Left colon (tissue), 2 donors: ENCODE measurements around the gene CCDC142. TPM values are rescaled to one million over a fixed set of nuclear protein-coding genes. Genes with fewer than 3 reads are reported as not detected.
"Not testable (repeated sequence)": the region's sequence is repeated elsewhere in the genome, so short reads cannot be mapped to it uniquely, and the experiment has no call there.

Experiments used
- ATAC-seq: fragments of 200-7000 bp; cut with Tn5 transposase; one replicate; pipeline ENCODE4 v1.9.1; 2020; ENCODE audit warnings: mild to moderate bottlenecking, moderate library complexity
- DNase-seq, 2 donors: peaks; one replicate each; pipeline ENCODE4 v3.0.0-alpha.2; 2020
- intact Hi-C, 2 donors: fragments of 100-400 bp; cut with DNase I in 1 of 2; cut with micrococcal nuclease in 1 of 2; formaldehyde crosslinking; loops; one replicate each; pipeline versions ENCODE4 v1.11.2 to v1.14.0; 2022; cut with DNase I, micrococcal nuclease
- total RNA-seq, 2 donors: library from RNA; stranded (reverse); fragmentation: NEBNext Ultra II Directional; extraction: Animal tissue kit (Norgen Biotek cat#: 25700); gene quantifications; one replicate each; pipeline ENCODE4 v1.2.1, GENCODE V29; 2021
- donor health status: DM: no; HTN: no; CAD: no.
- donor health status: DM: yes; HTN: yes; CAD: no.

Gene CCDC142
- total RNA-seq, 2 donors from 2014 or later, result 22.4 to 23.9 TPM

DNA sequence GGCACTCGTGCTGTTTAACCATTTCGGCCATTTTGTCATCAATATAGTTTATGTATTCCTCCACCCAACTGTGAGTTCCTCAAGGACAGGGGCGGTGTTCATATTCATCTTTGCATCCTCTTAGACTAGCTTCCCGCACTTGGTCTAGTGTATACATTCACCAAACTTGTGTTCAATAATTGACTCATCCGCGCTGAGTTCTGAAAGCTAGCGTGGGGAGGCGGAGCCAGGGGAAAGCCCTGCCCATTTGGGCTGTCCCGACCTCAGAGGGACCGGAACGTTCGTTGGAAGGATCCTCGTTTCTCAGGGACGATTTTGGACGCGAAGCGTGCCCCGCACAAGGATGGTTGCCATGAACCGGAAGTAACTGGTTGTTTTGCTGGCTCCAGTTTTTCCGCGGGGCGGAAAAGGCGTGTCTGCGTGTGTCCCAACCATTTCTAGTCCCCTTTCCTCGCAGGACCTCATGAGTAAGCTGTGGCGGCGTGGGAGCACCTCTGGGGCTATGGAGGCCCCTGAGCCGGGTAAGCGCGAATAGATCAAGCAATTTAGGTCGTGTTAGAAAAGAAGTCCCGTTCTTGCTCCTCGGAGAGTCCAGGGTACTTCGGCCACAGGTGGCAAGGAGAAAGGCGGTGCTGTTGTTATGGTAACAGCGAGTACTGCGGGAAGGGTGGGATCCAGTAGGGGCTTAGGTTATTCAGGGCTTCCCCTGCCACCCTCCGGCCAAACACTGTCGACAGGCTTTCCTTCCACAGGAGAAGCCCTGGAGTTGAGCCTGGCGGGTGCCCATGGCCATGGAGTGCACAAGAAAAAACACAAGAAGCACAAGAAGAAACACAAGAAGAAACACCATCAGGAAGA, 27.9 kb downstream of the CCDC142 start, which contains the start of gene INO80B:
Gene INO80B, plus strand, starts transcription at position 434 of the 858 bp plus-strand sequence. Its CDS starts 30 bp downstream, at position 464.
- peak; percentile 95 to 96 for DNase-seq
- intact Hi-C loops, result no loop called here
- peak; percentile 61 for ATAC-seq

DNA sequence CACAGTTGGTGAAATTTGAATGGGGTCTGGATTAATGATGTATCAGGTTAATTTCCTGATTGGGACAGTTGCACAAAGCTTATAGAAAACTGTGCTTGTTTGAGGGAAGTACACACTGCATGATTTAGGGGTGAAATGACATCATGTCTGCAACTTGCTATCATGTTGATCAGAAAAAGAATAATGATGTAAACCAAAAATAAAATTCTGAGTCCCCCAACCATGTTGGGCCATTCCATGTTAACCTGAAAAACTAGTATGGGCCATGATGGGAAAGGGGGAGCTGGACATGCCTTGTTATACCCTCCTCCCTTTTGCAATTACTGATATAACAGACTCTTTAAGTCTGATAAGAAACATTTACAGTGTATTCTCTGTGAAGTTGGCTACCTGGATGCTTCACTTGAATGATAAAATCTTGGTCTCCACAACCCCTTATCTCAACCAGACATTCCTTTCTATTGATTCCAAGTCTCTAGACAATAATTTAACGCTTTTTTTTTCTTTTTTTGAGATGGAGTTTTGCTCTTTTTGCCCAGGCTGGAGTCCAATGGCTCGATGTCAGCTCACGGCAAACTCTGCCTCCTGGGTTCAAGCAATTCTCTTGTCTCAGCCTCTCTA, 32.1 kb downstream of the CCDC142 start:
- DNase-seq, result no peak
- intact Hi-C loops, result no loop called here
- ATAC-seq, result no peak

DNA sequence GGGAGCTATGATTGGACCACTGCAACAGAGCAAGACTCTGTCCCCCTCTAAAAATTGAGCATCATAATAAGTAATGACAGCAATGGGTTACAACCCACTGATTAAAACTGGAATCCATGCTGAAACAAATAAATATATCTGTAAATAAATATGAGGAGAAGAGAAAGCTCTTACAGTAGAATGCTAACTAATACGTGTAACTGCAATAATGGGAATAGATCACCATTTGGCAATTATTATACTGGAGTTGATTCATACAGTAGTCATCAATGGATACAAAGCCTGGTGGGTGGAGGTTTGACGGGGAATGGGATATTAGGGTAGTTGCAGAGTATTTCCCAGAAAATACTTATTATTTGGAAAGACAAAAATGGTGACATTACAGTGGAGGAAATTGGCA, 34.0 kb downstream of the CCDC142 start:
- no peak for ATAC-seq
- intact Hi-C loops, result no loop called here
- DNase-seq, result no peak

DNA sequence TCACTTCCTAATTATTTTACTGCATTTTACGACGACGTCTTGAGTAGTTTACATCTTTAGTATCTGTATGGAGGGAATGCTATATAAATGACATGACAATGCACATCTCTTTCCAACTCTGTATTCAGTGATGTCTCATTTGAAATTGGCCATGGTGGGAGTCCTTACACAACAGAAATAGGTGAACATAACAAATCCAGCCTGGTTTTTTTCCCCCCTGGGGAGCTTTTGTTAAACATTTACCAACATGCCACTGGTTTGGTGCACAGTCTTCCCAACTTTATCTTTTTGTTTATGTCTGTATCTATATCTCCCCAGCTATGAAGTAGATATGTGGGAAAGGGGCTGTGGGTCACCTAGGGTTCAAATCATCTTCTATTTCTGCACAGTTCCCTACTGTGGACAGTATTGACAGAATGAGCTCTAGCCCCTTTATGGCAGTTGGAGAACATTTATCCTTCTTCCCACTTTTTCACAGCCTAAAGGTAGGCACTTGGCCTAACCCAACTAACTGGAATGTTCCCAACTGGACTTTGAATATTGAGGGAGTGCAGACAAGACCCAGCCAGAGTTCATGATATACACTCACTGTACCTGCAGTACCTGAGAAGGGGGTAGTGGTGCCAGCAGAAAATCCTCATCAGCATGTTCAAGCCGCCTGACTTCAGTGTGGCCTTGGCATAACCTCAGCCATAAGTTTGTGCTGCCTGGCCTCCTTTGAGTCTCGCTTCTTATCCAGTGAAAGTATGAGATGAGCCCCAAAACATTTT, 35.4 kb downstream of the CCDC142 start:
- peak; percentile 73 for ATAC-seq
- intact Hi-C loops, result no loop called here
- no peak for DNase-seq

DNA sequence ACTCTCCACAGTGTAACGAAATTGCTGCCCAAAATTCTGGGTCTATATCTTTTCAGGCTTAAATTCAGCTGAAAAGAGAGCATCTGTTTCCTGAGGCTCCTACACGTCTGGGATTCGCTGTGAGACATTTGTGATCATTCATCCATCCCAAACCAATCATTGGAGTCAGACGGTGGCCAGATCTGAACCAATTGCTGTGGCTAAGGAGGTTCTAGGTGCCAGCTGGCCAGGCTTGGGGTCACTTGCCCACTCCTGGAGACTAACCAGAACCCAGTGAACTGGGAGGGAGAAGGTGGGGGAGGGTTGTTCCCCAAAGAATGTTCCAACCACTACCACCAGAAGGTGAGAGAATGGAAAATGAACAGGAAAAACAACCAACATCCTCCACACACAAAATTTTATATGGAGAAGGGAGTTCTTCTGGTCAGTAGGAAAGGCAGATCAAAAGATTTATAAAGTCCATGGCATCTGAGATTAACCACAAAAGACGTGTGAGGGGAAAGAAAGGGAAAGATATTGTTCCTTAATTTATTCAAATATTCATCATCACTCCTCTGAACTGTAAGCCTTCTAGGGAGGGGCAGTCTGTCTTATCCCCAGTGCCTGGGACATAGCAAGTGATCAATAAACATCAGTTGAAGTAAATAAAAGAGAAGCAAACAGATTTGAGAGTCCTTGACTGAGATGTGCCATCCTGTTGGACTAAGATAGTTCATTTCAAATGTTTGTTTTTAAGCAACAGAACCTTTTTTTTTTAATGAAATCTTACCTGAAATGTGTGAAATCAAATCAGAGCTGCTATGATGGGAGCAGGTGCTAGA, 38.1 kb downstream of the CCDC142 start:
- intact Hi-C loops, result no loop called here
- no peak for ATAC-seq

DNA sequence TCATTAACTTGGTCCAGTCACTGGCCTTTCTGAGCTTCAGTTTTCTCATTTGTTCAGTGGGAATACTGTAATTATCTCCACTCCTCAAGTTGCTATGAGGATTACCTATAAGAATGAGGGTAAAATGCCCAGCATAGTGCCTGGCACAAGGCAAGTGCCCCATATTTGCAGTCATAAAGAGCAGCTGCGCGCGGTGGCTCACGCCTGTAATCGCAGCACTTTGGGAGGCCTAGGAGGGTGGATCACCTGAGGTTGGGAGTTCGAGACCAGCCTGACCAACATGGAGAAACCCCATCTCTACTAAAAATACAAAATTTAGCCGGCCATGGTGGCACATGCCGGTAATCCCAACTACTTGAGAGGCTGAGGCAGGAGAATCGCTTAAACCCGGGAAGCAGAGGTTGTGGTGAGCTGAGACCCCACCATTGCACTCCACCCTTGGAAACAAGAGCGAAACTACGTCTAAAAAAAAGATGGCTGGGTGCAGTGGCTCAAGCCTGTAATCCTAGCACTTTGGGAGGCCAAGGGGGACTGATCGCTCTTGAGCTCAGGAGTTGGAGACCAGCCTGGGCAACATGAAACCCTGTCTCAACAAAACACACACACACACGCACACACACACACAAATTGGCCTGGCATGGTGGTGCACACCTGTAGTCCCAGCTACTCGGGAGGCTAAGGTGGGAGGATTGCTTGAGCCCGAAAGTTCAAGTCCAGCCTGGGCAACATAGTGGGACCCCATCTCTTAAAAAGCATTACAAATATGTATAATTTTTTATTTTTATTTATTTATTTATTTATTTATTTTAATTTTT, 40.1 kb downstream of the CCDC142 start:
- ATAC-seq, intact Hi-C loops: not testable (repeated sequence)
- peak in 1 of 2 donors; percentile 39 for DNase-seq

More for the DNA sequence above, 38.1 kb downstream of the CCDC142 start:
- no peak for DNase-seq

DNA sequence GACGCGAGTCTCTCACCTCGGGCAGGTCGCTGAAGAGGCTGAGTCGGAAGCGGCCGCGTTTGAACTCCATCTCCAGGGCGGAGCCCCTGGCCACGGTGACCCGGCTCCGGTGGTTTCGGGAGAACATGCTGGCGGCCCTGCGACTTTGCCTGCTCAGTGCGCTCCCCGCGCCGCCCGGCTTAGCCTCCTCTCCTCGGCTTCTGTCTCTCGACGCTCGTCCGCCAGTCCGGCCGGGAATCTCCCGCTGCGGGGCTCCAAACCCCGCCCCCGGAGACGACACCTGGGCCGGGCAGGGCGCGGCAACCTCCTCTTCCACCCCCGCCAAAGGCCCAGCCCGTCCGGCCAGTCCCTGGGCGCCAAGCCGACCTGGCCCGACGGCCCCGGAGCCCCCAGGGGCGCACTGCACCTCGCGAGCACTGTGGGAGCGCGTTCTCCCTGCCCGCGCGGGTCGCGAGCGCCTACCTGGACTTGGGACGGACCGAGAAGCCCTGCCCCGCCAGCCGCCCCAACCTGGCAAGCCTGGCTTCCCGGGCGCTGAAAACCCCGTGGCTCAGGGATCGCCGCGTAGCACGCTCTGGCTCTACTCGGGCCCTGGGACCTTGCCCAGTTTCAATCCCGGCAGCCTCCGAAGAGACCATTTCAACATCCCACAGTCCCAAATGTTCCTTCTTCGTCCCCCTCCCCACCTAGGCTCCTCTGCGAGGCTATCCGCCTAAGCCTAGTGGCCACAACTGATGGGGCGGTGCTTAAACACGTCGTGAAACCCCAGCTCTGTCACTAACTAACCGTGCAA, 40.9 kb downstream of the CCDC142 start, which contains the start of gene RTKN:
Gene RTKN, minus strand, starts transcription at position 248 of the 793 bp plus-strand sequence. Its CDS starts 121 bp downstream, at position 127.
- ATAC-seq, result peak; percentile 71
- intact Hi-C loops, result no loop called here
- DNase-seq, result peak; percentile 79 to 85

DNA sequence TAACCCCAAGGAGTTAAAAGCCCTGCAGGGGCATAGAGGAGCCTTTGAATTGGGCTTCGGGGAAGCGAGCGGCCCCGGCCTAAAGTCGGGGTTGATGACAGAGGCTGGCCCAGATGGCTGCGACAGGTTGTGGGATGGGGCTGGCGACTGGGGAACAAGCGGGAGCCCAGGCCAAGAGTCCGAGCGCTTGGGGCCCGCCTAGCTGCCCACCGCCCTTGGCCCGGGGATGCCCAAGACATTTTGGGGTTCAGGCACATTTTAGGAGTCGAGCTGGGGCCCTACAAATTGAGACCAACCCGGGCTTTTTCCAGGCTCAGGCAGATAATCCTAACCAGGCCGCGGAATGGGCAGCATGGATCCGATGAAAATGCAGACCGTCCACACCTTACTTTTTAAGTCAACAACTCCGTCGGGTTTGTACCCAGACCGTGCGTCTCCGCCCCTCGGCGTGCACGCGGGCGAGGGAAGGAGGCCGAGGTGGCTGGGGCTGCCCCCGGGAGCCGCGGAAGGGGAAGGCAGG, 41.6 kb downstream of the CCDC142 start:
- ATAC-seq (peak; percentile 39), DNase-seq (no peak)
- intact Hi-C loops, result no loop called here

DNA sequence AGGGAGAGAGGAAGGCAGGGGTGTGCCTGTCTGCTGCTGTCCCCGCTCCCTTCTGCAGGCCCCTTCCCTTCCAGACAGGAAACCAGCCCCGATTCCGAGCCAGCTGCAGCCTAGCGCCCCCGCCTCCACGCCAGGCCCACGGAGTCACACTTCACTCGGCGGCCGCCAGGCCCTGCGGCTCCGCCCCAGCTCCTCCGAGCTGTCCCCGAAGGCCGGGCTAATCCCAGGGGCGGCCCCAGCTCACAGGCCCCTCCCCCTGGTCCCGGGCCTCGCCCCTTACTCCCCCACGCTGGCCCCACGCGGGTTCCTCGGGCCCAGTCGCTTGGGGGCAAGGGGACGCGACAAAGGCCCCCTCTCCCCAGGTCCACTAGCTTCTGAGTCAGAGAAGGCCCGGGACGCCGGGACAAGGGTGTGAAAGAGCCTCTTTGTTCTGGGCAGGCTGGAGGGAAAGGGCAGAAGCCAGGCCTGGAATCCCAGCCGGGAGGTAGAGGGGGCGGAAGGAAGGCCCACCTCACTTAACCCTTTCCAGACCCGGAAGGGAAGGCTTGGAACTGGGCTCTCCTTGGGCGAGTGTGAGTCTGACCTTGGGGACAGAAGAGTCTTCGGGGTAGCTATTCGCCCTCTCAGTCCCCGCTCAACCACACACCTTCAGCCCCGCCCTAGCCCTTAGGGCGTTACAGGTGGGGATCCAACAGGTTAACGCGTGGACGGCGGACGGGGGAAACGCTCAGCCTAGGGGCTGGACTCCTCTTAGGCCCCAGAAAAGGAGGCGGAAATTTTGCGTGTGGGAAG, 42.2 kb downstream of the CCDC142 start:
- ATAC-seq (peak; percentile 77), DNase-seq (peak; percentile 88 to 90)
- intact Hi-C loops, result no loop called here

DNA sequence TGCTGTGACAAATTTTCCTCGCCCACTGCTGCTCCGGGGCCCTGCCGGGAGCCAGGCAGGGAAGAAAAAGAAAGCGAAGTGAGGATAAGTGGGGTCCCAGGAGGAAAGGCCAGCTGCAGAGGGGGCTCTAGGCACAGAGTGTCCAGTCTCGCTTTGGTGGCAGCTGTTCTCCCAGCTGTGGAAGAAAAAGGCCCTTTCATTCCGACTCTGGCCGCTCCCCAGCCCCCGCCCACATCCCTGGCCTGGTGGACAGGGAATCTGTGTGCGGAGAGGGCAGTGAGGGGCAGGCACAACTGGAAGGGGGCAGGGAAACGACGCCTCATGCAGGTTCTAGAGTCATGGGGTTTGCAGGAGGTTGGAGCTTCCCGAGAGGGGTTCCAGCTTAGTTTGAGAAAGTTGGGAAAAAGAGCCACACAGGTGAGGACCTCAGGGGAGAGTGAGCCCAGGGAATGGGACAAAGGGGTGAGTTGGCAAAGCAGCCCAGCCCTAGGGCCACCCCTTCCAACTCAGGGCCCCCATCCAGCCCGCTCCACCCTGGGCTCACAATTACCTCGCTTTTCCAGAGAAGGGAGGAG, 42.9 kb downstream of the CCDC142 start:
- ATAC-seq, result no peak
- intact Hi-C loops, result no loop called here
- peak; percentile 54 to 60 for DNase-seq

DNA sequence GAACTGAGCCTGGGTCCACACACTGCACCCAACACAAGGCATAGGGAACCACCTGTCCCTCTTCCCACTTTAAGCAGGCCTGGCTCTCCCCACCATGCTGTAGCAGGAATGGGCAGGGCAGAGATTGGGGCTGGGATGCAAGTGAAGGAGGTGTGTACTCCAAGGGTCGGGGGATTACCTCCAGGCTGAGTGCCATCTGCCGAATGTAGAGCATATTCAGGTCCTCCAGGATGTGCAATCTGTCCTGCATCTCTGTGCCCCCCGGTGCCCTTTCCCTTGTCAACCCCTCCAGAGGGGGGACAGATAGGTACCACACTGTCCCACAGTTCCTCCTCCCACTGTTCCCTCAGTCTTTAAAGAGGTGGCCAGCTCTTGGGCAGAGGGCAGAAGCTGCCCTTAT, 43.4 kb downstream of the CCDC142 start:
- intact Hi-C loops, result no loop called here
- DNase-seq, result peak in 1 of 2 donors; percentile 29
- ATAC-seq, result no peak

DNA sequence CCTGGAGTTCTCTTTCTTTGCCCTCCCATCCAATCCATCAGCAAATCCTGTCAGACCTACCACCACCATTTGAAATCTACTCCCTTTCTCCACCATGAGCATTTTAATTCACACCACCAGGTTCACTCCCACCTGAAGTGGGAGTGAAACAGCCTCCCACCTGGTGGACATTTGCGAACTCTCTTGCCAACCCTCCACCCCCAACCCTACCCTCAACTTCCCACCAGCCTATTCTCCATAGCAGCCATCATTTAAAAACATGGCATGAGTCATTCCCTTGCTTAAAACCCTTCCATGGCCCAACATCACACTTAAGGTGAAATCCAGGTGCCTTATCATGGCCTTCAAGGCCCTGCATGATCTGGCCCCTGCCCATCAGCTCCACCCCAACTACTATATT, 44.5 kb downstream of the CCDC142 start:
- intact Hi-C loops, result no loop called here
- no peak for DNase-seq
- ATAC-seq, result no peak

DNA sequence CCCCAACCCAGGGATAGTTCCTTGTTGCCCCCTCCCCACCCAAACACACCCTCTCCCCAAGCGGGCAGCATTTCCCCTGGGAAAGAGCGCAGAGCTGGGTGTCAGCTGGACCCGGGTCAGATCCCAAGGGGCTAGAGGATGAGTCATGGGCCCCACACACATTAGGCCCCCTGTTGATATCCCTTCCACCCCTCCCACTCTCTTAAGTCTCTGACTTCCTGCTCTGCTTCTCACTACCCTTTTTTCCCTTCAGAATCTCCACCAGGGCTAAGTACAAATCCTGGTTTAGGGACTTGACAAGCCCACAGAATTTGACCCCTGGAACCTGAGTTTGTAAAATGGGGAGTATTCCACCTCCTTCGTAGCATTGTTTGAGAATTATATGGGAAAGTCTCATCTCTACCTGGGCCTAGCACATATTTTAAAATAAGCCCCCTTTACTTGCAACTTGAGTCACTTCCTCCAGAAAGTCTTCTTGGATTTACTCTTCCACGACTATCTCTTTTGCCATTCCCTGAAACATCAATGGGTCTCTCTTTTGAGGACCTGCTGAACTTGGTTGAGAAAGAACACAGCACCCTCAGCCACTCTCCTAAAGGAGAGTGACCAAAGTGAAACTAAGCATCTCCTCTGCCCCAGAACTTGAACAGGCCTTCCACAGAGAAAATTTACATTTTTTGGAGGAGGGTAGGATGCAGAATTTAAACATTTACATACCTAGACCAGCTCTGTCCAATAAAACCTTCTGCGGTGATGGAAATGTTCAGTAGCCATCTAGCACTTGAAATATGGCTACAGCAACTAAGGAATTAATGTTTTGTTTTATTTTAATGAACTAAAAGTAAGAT, 45.7 kb downstream of the CCDC142 start:
- no peak for DNase-seq
- intact Hi-C loops, result no loop called here
- no peak for ATAC-seq

DNA sequence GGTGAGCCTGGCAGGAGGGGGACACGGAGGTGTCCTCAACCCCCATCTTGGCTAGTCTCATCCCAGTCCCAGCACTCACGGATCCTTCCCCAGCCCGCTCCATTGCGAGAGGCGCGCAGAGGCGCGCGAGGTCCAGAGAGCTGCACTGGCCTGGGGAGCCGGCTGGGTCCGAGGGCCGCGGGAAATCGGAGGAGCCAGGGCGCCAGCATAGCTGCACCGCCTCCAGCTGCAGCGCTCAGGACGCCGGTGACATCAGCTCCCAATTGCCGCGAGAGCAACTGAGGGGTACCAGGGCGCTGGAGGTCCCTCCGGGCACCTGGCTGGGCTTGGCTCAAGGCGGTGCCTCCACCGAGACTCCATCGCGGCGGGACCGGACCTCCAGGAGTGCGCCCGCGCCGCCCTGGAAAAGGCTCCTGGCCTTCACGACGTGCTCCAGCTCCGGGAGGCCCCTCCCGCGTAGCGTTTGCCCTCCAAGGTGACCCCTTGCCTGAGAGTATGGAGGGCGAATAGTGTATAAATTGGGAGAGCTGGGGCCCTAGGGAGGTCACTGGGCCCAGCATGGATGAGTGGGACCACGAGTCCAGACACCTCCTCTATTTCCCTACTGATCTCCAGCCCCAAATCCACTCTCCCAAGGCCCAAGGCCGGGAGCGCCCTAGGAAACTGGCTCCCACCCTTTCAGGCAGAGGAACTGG, 46.5 kb downstream of the CCDC142 start:
- no peak for DNase-seq
- intact Hi-C loops, result no loop called here

More for the DNA sequence above, 46.5 kb downstream of the CCDC142 start:
- ATAC-seq, result no peak
